ENCODE measurements around the gene SORCS2.

The SORCS2 gene

GRCh38 chr4:7759635-7760034 is 567.3 kb downstream of the SORCS2 start:
- DNase-seq (ENCODE audit: low read depth, low spot score) = no peak

GRCh38 chr4:7760228-7760627 is 567.9 kb downstream of the SORCS2 start:
- DNase-seq (ENCODE audit: low read depth, low spot score) = no peak

GRCh38 chr4:7760706-7761105 is 568.4 kb downstream of the SORCS2 start:
- no peak for DNase-seq (ENCODE audit: low read depth, low spot score)

GRCh38 chr4:7761312-7761711 is 569.0 kb downstream of the SORCS2 start:
- no peak for DNase-seq (ENCODE audit: low read depth, low spot score)

- no peak for DNase-seq (ENCODE audit: low read depth, low spot score)
Observed at GRCh38 chr4:7761720-7762119, 569.4 kb downstream of the SORCS2 start.

DNA sequence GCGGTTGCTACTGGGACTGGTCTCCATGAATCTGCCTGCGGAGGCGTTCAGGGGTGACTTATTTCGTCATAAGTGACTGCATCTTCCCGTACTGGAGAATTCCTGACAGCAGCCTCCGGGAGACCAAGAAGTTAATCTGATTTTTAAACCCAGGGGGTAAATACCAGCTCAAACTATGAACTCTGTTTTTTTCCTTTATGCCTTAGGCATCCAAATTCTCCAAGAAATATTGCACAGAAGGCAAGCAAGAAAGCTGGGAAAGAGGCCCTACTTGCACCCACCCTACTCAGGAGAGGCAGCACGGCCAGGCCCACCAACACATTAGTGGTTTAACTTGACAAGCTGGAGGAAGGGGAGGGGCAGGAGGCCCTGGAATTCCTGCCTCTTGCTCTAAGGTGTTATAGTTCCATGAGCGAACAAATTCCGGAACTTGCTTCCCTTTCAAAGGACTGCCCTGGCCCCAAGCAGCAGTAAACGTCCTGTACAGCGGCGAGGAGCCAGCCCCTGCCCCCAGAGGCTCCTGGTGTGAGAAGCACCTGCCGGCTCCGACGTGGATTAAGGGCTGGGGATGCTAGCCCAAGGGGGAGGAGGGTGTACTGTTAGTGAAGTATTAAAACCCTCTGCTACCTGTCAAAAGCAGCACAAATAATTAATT is 570.2 kb downstream of the SORCS2 start:
- DNase-seq (ENCODE audit: low read depth, low spot score) = no peak

DNA sequence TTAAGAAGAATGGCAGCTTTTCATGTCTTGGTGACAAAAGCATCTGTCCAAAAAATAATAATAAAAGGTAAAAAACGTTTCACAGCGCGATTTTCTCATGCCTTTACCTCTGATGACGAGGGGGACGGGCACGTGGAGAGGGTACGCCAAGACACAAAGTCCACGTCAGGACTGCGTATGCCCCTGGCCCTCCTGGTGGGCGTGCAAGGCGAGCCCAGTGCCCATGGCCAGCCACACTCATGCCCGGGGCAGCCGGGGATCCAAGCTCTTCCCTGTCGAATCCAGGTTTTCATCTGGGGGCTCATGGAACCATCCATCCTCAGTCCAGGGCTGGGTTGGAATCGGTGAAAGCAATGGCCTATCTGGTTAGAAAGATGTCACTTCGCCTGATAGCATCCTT is 570.8 kb downstream of the SORCS2 start:
- DNase-seq (ENCODE audit: low read depth, low spot score) = no peak

DNA sequence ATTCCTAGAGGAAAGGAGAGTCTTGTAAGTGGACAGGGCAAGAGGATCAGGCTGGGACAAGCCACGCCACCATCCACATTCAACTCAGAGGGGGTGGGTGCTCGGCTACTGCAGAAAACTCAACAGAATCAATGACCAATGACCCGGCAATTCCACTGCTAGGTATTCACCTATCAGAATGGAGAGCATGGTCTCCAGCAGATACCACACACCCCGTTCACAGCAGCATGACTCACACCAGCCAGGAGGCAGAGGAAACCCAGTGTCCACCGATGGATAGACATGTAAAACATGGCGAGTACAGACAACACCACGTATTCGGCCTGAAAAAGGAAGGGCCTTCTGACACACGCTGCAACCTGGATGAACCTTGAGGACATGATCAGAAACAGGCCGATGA is 571.5 kb downstream of the SORCS2 start:
- DNase-seq (ENCODE audit: low read depth, low spot score) = no peak

GRCh38 chr4:7764466-7764865 is 572.1 kb downstream of the SORCS2 start:
- no peak for DNase-seq (ENCODE audit: low read depth, low spot score)

DNA sequence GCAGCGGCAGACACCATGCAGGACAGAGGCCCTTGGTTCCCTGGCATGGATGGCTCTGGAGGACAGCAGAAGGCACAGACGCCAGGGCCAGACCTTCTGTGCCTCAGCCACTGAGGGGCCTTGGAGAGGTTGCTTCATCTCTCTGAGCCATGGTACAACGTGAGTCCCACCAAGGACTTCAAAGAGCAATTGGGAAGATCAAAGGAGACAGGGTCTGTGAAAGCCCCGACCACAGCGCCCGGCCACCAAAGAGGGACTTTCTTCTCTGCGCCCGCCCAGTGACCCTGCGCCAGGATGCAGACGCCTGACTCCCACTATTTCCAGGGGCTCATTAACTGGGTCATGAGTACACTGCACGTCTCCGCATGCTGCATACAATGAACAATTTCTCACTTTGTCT is 573.3 kb downstream of the SORCS2 start:
- no peak for DNase-seq (ENCODE audit: low read depth, low spot score)

DNA sequence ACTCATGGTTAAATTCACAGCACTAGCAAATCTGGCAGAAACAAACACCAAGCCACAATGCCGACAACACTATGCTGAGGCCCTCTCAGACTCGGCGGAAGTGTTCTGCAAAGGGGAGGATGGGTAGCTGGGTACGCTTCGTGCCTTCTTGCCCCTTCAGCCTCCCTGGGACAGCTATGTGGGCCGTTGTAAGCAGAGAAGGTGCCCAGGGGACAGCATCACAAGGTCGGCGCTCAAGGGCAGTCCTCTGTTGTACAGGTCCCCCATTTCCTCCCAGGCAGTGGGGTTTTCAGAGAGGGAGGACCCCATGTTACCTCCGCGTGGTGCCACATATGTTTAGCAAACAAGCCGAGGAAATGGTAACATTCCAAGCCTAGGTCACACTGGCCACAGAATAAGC is 573.7 kb downstream of the SORCS2 start:
- DNase-seq (ENCODE audit: low read depth, low spot score) = no peak

DNA sequence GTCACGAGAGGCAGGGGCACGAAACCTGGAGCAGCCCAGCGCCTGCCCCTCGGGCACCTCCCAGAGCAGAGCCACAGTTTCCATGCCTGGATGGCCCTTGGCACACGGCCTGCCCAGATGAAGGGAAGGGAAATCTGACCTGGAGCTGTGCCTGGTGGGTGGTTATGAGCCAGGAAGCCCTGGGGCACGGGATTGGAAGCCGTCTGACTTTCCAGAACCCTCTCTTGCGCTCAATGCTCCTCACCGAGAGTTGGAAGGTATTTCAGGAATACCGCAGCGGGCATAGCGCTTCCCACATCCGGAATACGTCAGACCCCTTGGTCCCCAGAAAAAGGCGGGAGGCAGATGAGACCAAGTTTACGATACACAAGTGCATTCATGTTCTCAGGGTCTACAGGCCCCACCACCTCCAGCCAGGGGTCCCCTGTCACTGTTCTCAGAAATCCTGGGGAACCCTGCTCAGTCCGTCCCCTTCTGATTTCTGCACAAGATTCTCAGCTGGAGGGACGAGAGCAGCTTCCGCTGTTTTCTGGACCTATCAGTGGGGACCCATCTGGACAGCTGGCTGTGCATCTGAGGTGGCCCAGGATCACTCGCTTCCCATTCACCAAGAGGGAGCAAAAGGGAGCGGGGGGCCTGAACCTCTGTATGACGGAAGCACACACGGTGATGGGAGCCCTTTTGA is 574.5 kb downstream of the SORCS2 start:
- no peak for DNase-seq (ENCODE audit: low read depth, low spot score)

GRCh38 chr4:7767526-7767925 is 575.2 kb downstream of the SORCS2 start:
- DNase-seq (ENCODE audit: low read depth, low spot score) = no peak

DNA sequence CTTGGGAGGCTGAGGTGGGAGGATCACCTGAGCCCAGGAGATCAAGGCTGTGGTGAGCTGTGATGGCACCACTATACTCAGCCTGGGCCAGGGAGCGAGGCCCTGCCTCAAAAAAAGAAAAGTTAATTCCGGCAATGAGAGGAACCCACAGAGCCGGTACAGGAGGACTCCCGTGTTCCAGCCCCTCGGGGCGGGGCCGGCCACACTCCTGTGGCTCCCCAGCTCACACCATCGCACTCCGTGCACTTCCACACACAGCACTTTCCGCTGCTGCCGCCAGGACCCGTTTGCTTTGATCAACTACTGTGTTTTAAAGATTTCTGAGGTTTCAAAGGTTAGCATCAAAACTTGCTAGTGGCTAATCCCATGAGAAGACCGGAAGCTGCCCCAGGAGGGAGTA is 575.6 kb downstream of the SORCS2 start:
- DNase-seq (ENCODE audit: low read depth, low spot score) = no peak

DNA sequence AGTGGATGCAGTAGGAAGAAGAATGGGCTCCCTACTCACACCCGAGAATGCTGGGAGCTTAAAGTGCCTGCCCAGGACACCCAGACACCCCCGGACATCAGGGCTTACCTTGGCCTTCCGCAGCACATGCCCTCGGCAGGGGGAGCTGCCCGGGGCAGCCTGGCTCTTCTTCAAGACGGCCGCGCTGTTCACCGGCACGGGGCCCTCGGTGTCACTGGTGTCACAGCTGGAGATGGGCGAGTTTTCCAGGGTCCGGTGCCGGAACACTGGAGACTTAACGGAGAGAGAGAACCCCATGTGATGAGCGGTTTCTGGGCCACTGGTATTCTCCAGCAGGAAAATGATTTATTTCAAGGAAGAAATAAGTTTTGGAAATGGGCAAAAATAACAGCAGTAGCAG is 576.4 kb downstream of the SORCS2 start:
- no peak for DNase-seq (ENCODE audit: low read depth, low spot score)

GRCh38 chr4:7769396-7770223 is 577.3 kb downstream of the SORCS2 start:
- no peak for DNase-seq (ENCODE audit: low read depth, low spot score)

GRCh38 chr4:7770224-7771050 is 578.1 kb downstream of the SORCS2 start:
- no peak for DNase-seq (ENCODE audit: low read depth, low spot score)

GRCh38 chr4:7771056-7771455 is 578.7 kb downstream of the SORCS2 start:
- DNase-seq (ENCODE audit: low read depth, low spot score) = no peak

GRCh38 chr4:7771541-7772507 is 579.5 kb downstream of the SORCS2 start:
- DNase-seq (ENCODE audit: low read depth, low spot score) = no peak

- DNase-seq (ENCODE audit: low read depth, low spot score) = no peak
Observed at GRCh38 chr4:7772711-7773385, 580.5 kb downstream of the SORCS2 start.

All from smooth muscle cell of the brain vasculature (primary cell).